HG02798 (cell line): ENCODE measurements around the gene TUBB1.

ENCODE experiments used
- ATAC-seq: cut with Tn5 transposase; IDR thresholded peaks from one replicate; pipeline ENCODE4 v1.9.1; 2021; ENCODE audit warnings: mild to moderate bottlenecking; ENCODE audit not compliant: unreplicated experiment, poor library complexity

The TUBB1 gene

DNA sequence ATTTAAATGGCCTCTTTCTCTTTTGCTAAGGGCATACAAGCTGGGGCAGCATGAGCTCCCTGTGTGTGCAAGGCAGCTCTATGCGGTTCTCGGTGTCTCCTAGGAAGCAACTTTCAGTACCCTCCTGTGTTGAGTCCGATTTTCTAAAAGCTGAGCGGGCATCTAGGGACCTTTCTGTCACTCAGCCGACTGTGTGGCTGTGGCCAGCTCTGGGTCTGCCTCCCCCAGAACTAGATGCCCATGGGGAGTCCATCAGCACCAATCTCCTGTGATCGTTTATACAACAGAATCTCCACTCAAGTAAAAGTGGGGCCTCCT lies 30.7 kb upstream of the TUBB1 start:
- no peak for ATAC-seq

- no peak for ATAC-seq
These were observed 30.0 kb upstream of the TUBB1 start for GRCh38 chr20:58989196-58989595.

GRCh38 chr20:58990651-58991445 lies 28.4 kb upstream of the TUBB1 start:
- no peak for ATAC-seq

DNA sequence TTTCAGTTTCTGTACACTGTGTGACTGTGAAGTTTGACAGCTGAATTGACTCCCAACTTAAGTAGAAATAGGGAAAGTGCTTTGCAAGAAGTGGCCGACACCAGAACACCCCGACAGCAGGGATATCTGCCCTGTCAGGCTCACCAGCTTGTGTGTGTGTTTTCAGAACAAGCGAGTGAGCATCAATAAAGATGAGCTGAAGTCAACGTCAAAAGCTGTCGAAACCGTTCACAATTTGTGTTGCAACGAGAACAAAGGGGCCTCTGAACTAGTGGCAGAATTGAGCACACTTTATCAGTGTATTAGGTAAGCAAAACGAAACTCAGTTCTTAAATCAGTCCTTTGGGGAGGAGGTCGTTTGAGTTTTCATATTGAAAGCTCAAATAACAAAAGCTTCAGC lies 27.5 kb upstream of the TUBB1 start:
- ATAC-seq = no peak

DNA sequence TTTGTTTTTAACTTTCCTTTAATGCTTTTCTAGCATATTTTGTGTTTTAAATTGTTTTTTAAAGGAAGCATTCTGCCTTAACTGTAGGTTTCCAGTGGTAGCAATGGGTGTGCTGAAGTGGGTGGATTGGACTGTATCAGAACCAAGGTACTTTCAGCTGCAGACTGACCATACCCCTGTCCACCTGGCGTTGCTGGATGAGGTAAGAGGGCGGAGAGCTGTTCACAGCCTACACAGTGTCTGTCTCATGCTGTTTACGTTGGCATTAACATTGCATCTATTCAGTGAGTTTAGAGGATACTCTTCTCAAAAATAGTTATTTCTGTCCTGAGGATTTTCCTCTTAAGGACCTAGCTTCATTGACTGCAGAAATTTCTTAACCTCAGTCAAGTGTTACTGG lies 26.3 kb upstream of the TUBB1 start:
- no peak for ATAC-seq

DNA sequence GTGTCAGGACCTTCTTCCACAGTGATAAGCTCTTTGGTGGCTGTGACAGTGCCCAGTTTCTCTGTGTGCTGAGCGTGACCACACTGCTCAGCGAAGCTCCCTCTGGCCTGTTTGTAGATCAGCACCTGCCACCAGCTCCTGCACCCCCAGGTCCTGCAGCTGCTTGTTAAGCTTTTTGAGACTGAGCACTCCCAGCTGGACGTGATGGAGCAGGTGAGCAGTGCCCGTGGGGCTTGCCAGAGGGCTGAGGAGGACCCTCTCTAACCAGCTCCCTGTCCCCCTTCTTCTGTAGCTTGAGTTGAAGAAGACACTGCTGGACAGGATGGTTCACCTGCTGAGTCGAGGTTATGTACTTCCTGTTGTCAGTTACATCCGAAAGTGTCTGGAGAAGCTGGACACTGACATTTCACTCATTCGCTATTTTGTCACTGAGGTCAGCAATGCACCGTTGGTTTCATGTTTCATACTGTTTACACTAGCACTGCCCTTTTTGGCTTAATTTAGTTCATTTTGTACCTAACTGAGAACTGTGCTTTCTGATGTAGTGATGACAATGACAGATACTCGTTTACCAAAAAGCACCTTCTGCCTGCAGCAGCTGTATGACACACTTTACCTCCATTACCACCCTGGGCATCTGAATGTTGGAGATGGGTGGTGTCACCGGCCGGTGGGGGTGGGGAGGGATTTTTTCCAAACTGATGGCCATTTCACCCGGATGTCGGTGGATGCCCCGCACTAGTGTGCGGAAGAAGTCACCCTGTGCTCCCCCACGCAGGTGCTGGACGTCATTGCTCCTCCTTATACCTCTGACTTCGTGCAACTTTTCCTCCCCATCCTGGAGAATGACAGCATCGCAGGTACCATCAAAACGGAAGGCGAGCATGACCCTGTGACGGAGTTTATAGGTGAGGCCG lies 25.6 kb upstream of the TUBB1 start:
- no peak for ATAC-seq

DNA sequence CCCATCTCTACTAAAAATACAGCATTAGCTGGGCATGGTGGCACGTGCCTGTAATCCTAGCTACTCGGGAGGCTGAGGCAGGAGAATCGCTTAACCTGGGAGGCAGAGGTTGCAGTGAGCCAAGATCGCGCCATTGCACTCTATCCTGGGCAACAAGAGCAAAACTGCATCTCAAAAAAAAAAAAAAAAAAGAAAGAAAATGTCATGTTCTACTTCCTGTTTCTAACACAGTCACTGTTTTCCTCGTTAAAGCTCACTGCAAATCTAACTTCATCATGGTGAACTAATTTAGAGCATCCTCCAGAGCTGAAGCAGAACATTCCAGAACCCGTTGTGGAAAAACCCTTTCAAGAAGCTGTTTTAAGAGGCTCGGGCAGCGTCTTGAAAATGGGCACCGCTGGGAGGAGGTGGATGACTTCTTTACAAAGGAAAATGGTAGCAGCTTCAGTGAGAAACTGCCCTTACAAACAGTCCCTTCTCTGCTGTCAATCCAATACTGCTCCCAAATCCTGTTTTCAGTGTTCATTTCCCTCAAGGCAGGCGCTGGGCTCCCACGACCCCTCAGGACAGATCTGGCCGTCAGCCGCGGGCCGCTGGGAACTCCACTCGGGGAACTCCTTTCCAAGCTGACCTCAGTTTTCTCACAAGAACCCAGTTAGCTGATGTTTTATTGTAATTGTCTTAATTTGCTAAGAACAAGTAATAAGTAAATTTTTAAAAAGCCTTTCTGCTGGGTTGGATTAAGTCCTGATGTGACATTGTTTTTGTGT lies 24.7 kb upstream of the TUBB1 start:
- no peak for ATAC-seq

- no peak for ATAC-seq
These were observed 23.6 kb upstream of the TUBB1 start for GRCh38 chr20:58995461-58996225.

- no peak for ATAC-seq
These were observed 23.0 kb upstream of the TUBB1 start for GRCh38 chr20:58996226-58996611.

GRCh38 chr20:58997141-58997770 lies 22.0 kb upstream of the TUBB1 start:
- ATAC-seq = no peak

- ATAC-seq = no peak
These were observed 20.6 kb upstream of the TUBB1 start for GRCh38 chr20:58998656-58999055.

DNA sequence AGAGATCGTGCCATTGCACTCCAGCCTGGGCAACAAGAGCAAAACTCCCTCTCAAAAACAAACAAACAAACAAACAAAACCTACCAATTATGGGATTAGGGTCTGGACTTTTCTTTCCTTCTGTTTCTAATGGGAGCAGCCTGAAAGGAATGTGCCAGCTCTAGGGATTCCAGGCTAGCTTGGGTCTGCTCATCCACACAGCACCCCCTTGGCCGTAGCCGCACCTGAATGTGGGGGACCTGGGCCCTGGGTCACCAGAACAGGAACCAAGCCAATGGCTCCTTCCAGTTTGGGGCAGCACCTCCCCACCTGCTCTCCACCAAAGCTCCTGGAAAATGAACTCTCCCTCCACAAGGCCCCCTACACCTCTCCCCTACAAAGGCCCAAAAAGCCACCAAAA lies 18.9 kb upstream of the TUBB1 start:
- ATAC-seq = no peak

GRCh38 chr20:59001068-59001448 lies 18.2 kb upstream of the TUBB1 start:
- no peak for ATAC-seq

- no peak for ATAC-seq
These were observed 17.6 kb upstream of the TUBB1 start for GRCh38 chr20:59001449-59002171.

DNA sequence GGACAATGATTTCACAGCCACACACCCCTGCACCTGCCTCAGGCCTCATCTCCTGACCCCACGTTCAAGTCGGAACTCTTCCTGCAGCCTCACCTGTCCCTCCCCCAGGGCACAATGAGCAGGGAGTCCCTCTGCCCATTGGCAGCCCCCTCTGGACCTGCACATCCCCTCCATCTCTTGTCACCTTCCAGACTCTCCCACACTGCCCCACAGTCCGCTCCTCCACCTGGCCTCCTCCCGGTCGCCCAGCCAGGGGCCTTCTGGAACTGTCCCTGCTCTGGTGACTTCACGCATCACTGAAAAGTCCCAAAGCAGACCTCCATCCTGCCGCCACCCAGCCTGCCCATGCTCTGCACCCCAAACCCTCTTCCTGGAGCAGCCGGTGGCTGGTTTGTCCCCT lies 16.8 kb upstream of the TUBB1 start:
- no peak for ATAC-seq

DNA sequence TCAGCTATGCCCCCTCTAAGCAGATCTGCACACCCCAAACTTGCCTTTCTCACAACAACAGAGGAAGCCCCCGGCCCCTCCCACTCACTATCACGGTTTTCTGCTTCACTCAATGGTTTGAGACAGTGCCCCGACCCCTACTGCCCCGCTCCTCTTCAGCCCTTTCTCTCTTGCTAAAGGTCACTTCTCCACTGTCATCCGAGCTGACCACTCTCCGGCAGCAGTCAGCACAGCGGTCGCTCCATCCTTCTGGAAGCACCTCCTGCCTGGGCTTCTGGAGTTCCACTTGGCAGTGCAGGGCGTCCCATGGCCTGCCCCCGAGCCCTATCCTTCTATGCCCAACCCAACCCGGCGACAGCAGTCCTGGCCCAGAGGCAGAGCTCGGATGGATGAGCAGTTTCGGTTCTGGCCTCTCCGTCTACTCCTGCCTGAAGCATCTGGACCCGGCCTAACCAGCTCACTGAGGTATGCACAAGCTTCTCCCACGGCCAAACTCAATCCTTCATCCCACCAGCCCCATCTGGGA lies 16.3 kb upstream of the TUBB1 start:
- no peak for ATAC-seq

- ATAC-seq = no peak
These were observed 15.3 kb upstream of the TUBB1 start for GRCh38 chr20:59003836-59004492.

- ATAC-seq = no peak
These were observed 14.8 kb upstream of the TUBB1 start for GRCh38 chr20:59004493-59004762.
